ENCODE data around the gene IRX2.

DNA sequence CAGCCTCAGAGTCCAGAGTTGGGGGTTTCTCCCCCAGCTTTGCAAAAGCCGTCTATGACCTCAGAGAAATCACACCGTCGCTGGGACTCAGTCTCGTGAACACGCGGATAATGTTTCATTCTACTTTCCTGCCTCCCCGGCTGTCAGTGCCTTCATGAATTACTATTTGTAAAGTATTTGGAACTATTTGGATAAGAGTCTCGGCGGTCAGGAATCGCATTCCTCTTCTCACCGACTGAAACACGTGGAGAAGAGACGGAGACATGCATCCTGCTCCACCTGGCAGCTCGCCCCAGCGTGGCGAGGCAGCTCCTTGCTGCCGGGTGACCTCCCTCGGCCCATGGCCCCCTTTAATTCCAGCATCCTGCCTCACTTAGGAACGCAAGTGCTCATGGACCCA lies 23.9 kb downstream of the IRX2 start:
- TF ChIP-seq, protein P1, sequence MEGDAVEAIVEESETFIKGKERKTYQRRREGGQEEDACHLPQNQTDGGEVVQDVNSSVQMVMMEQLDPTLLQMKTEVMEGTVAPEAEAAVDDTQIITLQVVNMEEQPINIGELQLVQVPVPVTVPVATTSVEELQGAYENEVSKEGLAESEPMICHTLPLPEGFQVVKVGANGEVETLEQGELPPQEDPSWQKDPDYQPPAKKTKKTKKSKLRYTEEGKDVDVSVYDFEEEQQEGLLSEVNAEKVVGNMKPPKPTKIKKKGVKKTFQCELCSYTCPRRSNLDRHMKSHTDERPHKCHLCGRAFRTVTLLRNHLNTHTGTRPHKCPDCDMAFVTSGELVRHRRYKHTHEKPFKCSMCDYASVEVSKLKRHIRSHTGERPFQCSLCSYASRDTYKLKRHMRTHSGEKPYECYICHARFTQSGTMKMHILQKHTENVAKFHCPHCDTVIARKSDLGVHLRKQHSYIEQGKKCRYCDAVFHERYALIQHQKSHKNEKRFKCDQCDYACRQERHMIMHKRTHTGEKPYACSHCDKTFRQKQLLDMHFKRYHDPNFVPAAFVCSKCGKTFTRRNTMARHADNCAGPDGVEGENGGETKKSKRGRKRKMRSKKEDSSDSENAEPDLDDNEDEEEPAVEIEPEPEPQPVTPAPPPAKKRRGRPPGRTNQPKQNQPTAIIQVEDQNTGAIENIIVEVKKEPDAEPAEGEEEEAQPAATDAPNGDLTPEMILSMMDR (IDR thresholded peaks at IDR 0.05) = no peak
- no peak for TF ChIP-seq EZH2 (IDR thresholded peaks at IDR 0.05; ENCODE audit: borderline replicate concordance, insufficient read depth, low read depth, low read length, poor library complexity, severe bottlenecking)
